Measurements from ENCODE around the gene SORT1. TPM values are rescaled to one million over a fixed set of nuclear protein-coding genes. Genes with fewer than 3 reads are reported as not detected.

SORT1 gene
- total RNA-seq, 1 donor from 2014 or later, result 41.9 TPM

- TF ChIP-seq CTCF (conservative IDR thresholded peaks at IDR 0.05; ENCODE audit: low read depth, low read length), result no peak
- no peak for DNase-seq (ENCODE audit: low read depth)
- H3K4me3 ChIP-seq (ENCODE audit: low read depth, low read length), result no peak overlapping the region
These were observed 14.8 kb upstream of the SORT1 start for GRCh38 chr1:109412551-109412950.

- H3K4me3 ChIP-seq (ENCODE audit: low read depth, low read length), result no peak overlapping the region
- DNase-seq (ENCODE audit: low read depth), result no peak
- no peak for TF ChIP-seq CTCF (conservative IDR thresholded peaks at IDR 0.05; ENCODE audit: low read depth, low read length)
These were observed 7.1 kb upstream of the SORT1 start for GRCh38 chr1:109404838-109405237.

DNA sequence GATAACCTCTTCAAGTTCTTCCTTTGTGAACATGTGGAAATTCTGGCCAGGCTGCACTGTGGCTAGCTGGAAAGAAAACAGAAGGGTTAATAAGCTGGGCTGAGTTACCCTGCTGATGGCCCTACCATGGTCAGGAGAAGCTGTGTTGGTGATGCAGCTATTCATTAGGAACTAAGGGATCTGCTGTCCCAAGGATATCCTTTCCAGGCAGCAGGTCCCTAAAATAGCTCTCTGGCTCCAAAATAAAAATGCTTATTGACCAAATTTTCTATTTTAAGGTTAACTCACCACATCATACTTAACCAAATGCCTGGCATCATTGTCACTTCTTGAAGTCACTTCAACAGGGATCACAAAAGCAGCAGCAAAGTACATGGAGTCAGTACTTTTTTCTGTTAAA, 4.3 kb upstream of the SORT1 start:
- DNase-seq (ENCODE audit: low read depth), result no peak
- H3K4me3 ChIP-seq (ENCODE audit: low read depth, low read length), result no peak overlapping the region
- no peak for TF ChIP-seq CTCF (conservative IDR thresholded peaks at IDR 0.05; ENCODE audit: low read depth, low read length)

DNA sequence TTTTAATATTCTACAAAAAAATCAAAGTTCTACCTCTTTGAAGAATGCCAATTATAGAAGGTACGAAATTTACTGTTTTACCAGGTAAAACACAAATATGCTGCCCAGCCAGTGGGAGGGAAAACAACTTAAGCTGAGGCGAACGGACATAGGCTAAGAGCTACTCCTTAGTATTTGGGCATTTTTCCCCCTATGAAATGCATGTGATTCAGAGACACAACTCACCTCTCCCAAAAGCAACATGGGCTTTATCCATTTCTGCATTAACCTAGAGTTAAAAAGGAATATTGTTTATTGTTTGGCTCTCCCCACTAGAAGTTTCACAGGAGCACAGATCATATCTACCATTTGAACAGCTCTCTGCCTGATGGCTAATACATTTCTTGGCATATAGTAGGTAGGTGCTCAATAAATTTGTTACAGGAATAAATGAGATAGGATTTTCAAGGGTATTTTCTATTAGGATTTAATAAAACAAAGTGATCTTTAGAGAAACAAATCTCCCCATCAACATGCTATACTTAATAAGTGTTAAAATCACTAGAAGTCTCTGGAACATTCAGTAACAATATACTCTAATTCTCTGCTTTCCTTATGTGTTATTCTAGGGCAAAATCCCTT, 2.4 kb upstream of the SORT1 start:
- no peak overlapping the region for H3K4me3 ChIP-seq (ENCODE audit: low read depth, low read length)
- DNase-seq (ENCODE audit: low read depth), result no peak
- TF ChIP-seq CTCF (conservative IDR thresholded peaks at IDR 0.05; ENCODE audit: low read depth, low read length), result no peak

DNA sequence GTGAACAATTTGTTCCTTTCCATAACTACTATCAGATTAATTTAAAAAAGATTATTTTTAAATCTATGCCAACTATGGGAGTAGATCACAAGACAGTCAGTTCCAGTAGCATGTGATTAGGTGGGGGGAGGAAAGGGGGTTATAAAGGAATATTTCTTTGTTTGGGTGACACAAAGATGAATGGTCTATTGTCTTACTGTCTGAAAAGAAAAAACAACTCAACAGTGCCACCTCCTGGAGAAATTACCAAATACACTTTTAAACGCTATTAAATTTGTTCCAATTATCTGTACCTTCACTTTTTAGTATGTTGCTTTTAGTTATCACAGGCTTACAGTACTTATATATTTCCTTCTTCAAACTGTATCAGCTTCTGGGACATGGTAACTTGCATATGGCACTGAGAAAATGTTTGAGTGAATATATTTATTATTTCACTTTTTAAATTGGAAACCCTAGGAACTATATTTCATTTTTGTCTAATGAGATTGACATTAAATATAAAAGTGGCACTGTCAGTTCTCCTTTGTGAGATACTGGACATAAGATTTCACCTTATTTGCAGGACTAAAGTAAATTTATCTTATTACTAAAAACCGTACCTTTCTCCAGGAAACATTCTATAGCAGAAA, 1.7 kb upstream of the SORT1 start:
- no peak overlapping the region for H3K4me3 ChIP-seq (ENCODE audit: low read depth, low read length)
- no peak for DNase-seq (ENCODE audit: low read depth)
- TF ChIP-seq CTCF (conservative IDR thresholded peaks at IDR 0.05; ENCODE audit: low read depth, low read length), result peak; percentile 58

GRCh38 chr1:109398343-109399225, 866 bp upstream of the SORT1 start:
- no peak for TF ChIP-seq CTCF (conservative IDR thresholded peaks at IDR 0.05; ENCODE audit: low read depth, low read length)
- no peak for DNase-seq (ENCODE audit: low read depth)
- peak overlapping the region; percentile 64 for H3K4me3 ChIP-seq (ENCODE audit: low read depth, low read length)

All from epithelial cell of proximal tubule (primary cell).